ENCODE results near the gene IKZF3.

DNA sequence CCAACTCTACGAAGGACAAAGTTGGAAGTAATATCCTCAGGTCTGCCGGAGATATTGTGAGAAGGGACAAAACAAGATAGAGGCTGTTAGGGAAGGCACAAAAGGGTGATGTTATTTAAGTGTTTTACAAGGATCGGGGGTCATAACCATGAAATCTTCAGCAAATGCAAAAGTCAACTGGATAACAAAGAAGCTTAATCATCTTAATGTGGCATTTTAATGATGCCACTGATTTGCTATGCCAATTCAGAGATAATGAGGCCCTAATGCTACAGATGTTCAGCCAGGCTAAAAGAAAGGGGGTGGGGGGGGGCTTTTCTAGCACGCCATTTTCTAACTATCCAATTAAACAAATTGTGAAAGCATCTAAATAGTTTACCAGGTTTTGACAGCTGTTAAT lies 63.1 kb downstream of the IKZF3 start:
- TF ChIP-seq POLR2AphosphoS5 (IDR thresholded peaks at IDR 0.05; ENCODE audit: borderline replicate concordance, low read depth, low read length) (no peak), EZH2 (IDR thresholded peaks at IDR 0.05) (no peak), FOXP2 (optimal IDR thresholded peaks at IDR 0.05; ENCODE audit: control extremely low read depth, extremely low read length, insufficient read depth) (no peak)

All from SK-N-MC (cell line).